HG03064 (cell line): ENCODE data around the gene USP54.
A peak's percentile ranks its signal among the peaks of the same experiment; 100 is the strongest.

Source experiments
- ATAC-seq: cut with Tn5 transposase; IDR thresholded peaks from one replicate; pipeline ENCODE4 v1.9.1; 2021; ENCODE audit warnings: low read depth; ENCODE audit not compliant: unreplicated experiment

USP54 gene

DNA sequence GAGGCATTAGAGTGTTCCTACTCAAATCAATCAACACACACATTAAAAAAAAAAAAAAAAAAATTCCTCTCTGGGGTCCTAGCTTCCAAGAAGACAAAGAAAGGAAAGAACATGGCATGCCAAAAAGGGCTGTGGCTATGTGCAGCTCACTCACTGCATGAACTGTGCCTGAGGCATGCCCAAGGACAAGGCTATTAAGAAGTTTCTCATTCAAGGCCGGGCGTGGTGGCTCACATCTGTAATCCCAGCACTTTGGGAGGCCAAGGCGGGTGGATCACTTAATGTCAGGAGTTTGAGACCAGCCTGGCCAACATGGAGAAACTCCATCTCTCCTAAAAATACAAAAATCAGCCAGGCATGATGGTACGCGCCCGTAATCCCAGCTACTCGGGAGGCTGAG, 53.4 kb downstream of the USP54 start:
- no peak for ATAC-seq

GRCh38 chr10:73537288-73537687, 53.9 kb downstream of the USP54 start:
- ATAC-seq, result no peak

DNA sequence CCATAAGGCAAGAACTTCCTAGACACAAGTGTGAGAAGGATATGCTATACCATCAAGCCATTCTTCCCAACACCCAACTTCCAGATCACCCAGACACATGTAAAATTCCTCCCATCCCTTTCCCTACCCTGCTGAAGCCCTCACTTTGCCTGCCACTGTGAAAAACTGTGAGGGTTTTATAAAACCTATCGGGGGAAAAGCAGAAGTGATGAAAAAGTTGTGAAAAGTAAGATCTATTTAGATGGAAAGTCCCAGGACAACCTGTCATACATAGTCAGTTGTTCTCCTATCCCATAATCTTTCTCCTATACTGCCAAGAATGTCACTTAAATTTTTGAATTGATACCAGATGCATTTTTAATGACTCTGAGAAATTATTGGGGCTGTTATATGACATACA, 56.3 kb downstream of the USP54 start:
- no peak for ATAC-seq

- no peak for ATAC-seq
Observed at GRCh38 chr10:73529089-73529832, 61.9 kb downstream of the USP54 start.

GRCh38 chr10:73522263-73522662, 68.9 kb downstream of the USP54 start:
- ATAC-seq, result no peak

GRCh38 chr10:73519336-73519735, 71.8 kb downstream of the USP54 start:
- ATAC-seq, result no peak

GRCh38 chr10:73517166-73517888, 73.8 kb downstream of the USP54 start:
- no peak for ATAC-seq

DNA sequence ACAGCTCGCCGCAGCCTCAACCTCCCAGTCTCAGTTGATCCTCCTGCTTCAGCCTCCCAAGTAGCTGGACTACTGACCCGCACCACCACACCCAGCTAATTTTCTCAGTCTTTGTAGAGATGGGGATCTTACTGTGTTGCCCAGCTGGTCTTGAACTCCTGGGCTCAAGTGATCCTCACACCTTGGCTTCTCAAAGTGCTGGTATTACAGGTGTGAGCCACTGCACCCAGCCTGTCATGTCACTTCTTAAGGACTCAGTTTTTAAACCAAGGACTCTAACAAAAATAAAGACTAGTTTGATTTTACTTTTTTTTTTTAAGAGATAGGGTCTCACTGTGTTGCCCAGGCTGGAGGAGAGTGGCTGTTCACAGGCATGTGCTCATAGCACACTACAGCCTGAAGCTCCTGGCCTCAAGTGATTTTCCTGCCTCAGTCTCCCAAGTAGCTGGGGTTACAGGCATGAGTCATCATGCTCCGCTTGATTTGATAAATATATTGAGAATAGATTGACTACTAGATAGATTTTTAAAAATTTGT, 78.9 kb downstream of the USP54 start:
- no peak for ATAC-seq

DNA sequence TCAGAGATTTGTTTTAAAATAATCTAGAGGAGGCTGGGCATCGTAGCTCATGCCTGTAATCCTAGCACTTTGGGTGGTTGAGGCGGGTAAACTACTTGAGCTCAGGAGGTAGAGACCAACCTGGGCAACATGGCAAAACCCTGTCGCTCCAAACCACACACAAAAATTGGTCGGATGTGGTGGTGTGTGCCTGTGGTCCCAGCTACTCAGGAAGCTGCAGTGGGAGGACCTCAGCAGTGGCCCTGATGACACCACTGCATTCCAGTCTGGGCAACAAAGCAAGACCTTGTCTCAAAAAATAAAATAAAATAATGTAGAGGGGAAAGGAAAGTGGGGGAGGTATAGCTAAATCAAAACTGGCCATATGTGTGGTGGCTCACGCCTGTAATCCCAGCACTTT, 81.4 kb downstream of the USP54 start:
- ATAC-seq, result no peak

GRCh38 chr10:73506491-73506890, 84.7 kb downstream of the USP54 start:
- ATAC-seq, result no peak

DNA sequence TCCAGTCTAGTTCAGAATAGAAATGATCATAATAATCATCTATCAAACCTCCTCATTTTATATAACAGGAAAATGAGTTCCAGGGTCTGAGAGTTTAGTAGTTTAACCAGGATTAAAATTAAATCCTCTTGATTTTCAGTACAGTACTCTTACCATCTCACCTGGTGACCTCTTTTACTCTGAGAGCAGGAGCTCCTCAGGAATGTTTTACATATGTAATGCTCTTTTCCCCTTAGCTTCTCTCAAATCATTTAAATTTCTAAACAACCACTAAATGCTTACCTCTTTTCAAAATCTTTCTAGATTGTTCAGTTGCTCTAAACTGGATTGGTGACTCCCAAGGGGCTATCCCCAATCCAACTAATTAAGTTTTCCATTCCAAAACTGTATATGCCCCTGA, 85.1 kb downstream of the USP54 start:
- ATAC-seq, result no peak

DNA sequence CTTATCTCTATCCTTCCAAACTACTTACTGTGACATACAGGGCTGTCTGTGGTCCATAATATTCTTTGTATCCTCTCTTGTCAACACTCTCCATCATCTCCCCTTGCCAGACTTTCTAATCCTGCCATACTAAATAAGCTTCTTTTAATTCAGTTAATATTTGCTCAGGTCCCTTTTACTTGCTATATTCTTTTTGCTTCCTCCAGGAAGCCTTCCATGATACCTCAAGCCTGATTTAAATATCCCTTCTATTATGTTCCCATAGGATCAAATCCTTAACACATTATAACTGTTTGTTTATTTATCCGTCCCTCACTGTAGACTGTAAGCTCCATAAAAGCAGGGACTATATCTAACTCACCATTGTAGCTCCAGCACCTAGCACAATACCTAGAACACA, 88.1 kb downstream of the USP54 start:
- no peak for ATAC-seq

DNA sequence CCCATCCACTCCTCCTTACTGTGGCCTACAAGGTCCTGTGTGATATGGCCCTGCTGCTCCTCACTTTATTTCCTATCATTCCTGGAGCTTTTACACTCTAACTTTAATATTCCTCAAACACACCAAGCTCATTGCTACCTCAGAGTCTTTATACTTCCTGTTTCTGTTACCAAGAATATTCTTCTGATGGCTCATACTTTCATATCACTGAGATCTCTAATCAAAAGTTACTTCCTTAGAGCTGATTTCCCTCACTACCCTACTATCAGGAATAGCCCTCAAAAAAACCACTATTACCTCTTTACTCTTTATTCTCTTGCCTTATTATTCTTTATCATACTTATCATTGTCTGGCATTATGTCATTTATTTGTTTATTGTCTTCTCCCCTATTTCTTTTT, 89.5 kb downstream of the USP54 start:
- no peak for ATAC-seq

GRCh38 chr10:73497623-73498022, 93.5 kb downstream of the USP54 start:
- ATAC-seq, result no peak

- ATAC-seq, result peak; percentile 53
Observed at GRCh38 chr10:73495884-73496674, 95.1 kb downstream of the USP54 start, which contains the start of gene PPP3CB. Gene PPP3CB (minus strand): TSS chr10:73496024. CDS start chr10:73495889, 135 bp downstream.

DNA sequence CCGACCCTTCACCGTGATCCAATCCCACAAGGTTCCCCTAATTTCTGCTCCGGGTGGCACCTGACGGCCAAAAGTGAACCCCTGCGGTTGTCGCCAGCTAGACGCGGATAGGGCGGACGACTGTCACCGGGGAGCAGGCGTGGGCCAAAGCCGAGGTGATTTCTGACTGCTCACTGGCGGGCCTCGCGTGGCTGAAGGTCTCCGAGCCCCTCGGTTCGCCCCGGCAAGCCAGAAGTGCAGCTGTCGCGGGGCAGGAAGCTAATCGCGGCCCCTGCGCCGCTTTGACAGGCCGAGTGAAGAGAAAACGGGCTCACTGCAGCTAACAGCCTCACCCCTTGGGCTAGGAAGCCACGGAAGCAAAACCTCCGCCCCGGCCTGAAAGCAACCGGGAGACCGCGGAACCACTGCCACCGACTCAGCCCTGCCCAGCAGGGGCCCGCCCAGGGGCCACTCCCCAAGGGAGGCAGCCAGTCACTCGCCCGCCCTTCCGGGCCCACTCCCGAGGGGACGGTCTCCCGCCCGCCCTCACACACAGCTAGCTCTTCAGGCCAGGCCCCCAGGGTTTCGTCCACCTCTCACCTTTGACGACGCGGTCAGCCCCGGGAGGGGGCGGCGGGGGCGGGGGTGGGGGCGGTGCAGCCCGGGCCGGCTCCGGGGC, 95.8 kb downstream of the USP54 start:
- ATAC-seq, result peak; percentile 85

DNA sequence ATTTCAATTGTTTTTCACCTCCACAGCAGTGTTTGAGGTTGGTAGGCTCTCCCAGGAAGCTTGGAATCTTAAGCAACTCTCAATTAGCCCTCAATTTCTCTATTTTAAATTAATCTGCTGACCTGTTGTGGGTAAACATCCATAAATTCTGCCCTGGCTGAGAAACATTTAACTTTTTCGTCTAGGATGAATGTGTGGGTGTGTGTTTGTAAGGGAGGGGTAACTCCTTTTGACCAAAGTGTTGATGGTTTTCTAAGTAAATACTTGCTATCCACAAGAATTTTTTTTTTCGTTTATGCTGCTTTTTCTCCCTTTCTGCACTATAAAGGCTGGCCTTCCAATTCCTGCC, 96.3 kb downstream of the USP54 start:
- ATAC-seq, result no peak

GRCh38 chr10:73494213-73494612, 96.9 kb downstream of the USP54 start:
- ATAC-seq, result no peak

GRCh38 chr10:73493781-73494180, 97.4 kb downstream of the USP54 start:
- ATAC-seq, result no peak

GRCh38 chr10:73486601-73487000, 104.5 kb downstream of the USP54 start:
- no peak for ATAC-seq

DNA sequence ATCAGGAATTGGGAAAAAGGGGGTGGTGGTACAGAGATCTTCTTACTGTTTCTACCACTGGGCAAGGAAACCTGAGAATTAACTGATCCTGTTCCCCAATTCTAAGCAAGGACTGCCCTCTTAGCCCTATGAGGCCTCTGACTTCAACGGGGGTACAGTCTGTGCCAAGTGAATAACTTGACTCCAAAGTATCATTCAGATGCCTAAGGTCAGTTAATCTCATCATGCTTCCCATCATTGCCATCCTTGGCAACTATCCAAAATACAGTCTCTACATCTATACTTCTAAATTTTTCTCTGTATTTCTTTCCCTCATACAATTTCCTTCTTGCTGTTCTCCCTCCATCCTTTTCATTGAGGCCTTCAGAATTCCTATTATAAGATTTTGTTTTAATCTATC, 105.8 kb downstream of the USP54 start:
- no peak for ATAC-seq
